ENCODE measurements around the gene APOBEC3H. TPM values are rescaled to one million over a fixed set of nuclear protein-coding genes. Genes with fewer than 3 reads are reported as not detected.

Gene APOBEC3H
- total RNA-seq, 1 experiment from 2014 or later, result not detected

DNA sequence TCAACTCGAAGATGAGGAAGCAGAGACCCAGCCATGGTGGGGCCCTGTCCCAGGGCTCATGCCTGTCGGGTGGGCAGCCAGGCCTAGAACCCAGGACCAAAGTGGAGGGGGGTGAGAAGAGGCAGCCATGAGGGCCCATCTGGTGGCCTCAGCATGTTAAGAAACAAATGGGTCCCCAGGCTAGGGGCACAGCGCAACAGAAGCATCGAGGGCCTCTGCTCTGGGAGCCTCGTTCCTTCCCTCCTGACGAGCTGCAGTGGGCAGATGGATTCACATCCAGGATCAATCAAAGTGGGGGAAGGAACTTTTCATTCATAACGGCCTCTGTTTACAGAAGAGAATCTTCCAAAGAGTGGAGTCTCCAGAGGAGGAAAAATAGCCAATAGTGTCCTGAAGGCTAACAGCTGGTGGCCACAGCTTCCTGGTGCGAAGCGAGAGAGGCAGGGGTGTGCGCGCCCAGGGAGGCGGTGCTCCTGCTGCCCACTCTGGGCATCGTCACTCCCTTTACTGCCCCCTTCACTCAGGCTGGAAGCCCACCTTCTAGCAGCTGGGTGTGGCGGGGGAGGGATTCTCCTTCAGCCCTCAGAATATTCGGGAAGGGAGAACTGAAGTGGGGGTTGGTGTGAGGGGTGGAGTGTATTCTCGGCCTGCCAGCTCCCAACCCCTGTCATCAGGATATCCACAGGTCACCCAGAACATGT, 51.1 kb downstream of the APOBEC3H start:
- peaks cover 26% of the 10 kb centered on the region for H3K4me1 ChIP-seq (ENCODE audit: control insufficient read depth, insufficient read depth, low read length)
- H3K36me3 ChIP-seq (ENCODE audit: control insufficient read depth, insufficient read depth, low read length), result no peaks in the 10 kb centered on the region; the same call in 1 of the 2 replicates
- ChIA-PET POLR2A (no interaction called here), CTCF (no interaction called here)
- no TSS peak for BruUV-seq (replicated peaks)
- no peak overlapping the region for H3K27ac ChIP-seq (ENCODE audit: low read length)
- TF ChIP-seq, protein P1, sequence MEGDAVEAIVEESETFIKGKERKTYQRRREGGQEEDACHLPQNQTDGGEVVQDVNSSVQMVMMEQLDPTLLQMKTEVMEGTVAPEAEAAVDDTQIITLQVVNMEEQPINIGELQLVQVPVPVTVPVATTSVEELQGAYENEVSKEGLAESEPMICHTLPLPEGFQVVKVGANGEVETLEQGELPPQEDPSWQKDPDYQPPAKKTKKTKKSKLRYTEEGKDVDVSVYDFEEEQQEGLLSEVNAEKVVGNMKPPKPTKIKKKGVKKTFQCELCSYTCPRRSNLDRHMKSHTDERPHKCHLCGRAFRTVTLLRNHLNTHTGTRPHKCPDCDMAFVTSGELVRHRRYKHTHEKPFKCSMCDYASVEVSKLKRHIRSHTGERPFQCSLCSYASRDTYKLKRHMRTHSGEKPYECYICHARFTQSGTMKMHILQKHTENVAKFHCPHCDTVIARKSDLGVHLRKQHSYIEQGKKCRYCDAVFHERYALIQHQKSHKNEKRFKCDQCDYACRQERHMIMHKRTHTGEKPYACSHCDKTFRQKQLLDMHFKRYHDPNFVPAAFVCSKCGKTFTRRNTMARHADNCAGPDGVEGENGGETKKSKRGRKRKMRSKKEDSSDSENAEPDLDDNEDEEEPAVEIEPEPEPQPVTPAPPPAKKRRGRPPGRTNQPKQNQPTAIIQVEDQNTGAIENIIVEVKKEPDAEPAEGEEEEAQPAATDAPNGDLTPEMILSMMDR (IDR thresholded peaks at IDR 0.05), result no peak
- no peak for TF ChIP-seq TCF7L2 (IDR thresholded peaks at IDR 0.05; ENCODE audit: low read depth, low read length)
- TF ChIP-seq SIN3A (IDR thresholded peaks at IDR 0.05; ENCODE audit: borderline replicate concordance, insufficient read depth, low read depth, low read length), result no peak
- no peak for TF ChIP-seq POLR2AphosphoS5 (IDR thresholded peaks at IDR 0.05; ENCODE audit: low read depth, low read length)
- TF ChIP-seq, protein P2, sequence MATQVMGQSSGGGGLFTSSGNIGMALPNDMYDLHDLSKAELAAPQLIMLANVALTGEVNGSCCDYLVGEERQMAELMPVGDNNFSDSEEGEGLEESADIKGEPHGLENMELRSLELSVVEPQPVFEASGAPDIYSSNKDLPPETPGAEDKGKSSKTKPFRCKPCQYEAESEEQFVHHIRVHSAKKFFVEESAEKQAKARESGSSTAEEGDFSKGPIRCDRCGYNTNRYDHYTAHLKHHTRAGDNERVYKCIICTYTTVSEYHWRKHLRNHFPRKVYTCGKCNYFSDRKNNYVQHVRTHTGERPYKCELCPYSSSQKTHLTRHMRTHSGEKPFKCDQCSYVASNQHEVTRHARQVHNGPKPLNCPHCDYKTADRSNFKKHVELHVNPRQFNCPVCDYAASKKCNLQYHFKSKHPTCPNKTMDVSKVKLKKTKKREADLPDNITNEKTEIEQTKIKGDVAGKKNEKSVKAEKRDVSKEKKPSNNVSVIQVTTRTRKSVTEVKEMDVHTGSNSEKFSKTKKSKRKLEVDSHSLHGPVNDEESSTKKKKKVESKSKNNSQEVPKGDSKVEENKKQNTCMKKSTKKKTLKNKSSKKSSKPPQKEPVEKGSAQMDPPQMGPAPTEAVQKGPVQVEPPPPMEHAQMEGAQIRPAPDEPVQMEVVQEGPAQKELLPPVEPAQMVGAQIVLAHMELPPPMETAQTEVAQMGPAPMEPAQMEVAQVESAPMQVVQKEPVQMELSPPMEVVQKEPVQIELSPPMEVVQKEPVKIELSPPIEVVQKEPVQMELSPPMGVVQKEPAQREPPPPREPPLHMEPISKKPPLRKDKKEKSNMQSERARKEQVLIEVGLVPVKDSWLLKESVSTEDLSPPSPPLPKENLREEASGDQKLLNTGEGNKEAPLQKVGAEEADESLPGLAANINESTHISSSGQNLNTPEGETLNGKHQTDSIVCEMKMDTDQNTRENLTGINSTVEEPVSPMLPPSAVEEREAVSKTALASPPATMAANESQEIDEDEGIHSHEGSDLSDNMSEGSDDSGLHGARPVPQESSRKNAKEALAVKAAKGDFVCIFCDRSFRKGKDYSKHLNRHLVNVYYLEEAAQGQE (IDR thresholded peaks at IDR 0.05; ENCODE audit: insufficient read depth in 1 of 2, low read depth in 2 of 2, low read length in 1 of 2), result no peak
- H3K9me3 ChIP-seq (ENCODE audit: control insufficient read depth, insufficient read depth, low read depth, low read length), result no peaks in the 10 kb centered on the region
- no peak for ATAC-seq
- in situ Hi-C loops (cut with HindIII; ENCODE audit: low pct_unique_long_range_greater_than_20kb, low sequenced_read_pairs), result no loop called here
- DNase-seq (ENCODE audit: low read depth, low spot score), result no peak
- no peaks in the 10 kb centered on the region for H3K27me3 ChIP-seq (ENCODE audit: control insufficient read depth, insufficient read depth, low read length)
- no peak overlapping the region for H3K4me3 ChIP-seq (ENCODE audit: low read depth in 2 of 2, low read length in 2 of 2)
- intact Hi-C loops (cut with micrococcal nuclease; ENCODE audit: unreplicated experiment), result no loop called here

- CTCF ChIA-PET, result interaction anchor here (0.6 kb wide), 1 partner anchor 145 kb away, joined by 3 read pairs; no protein-coding TSS in a partner anchor
- intact Hi-C loops (cut with micrococcal nuclease; ENCODE audit: unreplicated experiment) (no loop called here), in situ Hi-C loops (cut with HindIII; ENCODE audit: low pct_unique_long_range_greater_than_20kb, low sequenced_read_pairs) (no loop called here)
- Histone ChIP-seq H3K4me3 (ENCODE audit: low read depth in 2 of 2, low read length in 2 of 2) (no peak overlapping the region), H3K27me3 (ENCODE audit: control insufficient read depth, insufficient read depth, low read length) (no peaks in the 10 kb centered on the region), H3K27ac (ENCODE audit: low read length) (no peak overlapping the region; the same call in 1 of the 2 replicates), H3K4me1 (ENCODE audit: control insufficient read depth, insufficient read depth, low read length) (peaks cover 21% of the 10 kb centered on the region), H3K9me3 (ENCODE audit: control insufficient read depth, insufficient read depth, low read depth, low read length) (no peaks in the 10 kb centered on the region), H3K36me3 (ENCODE audit: control insufficient read depth, insufficient read depth, low read length) (no peaks in the 10 kb centered on the region; the same call in 1 of the 2 replicates)
- TF ChIP-seq SIN3A (IDR thresholded peaks at IDR 0.05; ENCODE audit: borderline replicate concordance, insufficient read depth, low read depth, low read length) (no peak), TCF7L2 (IDR thresholded peaks at IDR 0.05; ENCODE audit: low read depth, low read length) (no peak), POLR2AphosphoS5 (IDR thresholded peaks at IDR 0.05; ENCODE audit: low read depth, low read length) (no peak)
- TF ChIP-seq, protein P1 (IDR thresholded peaks at IDR 0.05), result no peak
- TF ChIP-seq, protein P2 (IDR thresholded peaks at IDR 0.05; ENCODE audit: insufficient read depth in 1 of 2, low read depth in 2 of 2, low read length in 1 of 2), result no peak
- ATAC-seq (no peak), DNase-seq (ENCODE audit: low read depth, low spot score) (no peak)
- POLR2A ChIA-PET, result no interaction called here
- BruUV-seq (replicated peaks), result no TSS peak
These were observed 51.9 kb downstream of the APOBEC3H start for GRCh38 chr22:39148727-39149535.

All from Panc1 (cell line).